ENCODE results near the gene ZNF862. TPM values are rescaled to one million over a fixed set of nuclear protein-coding genes. Genes with fewer than 3 reads are reported as not detected.

Gene ZNF862
- total and polyA plus RNA-seq, 7 donors = 1.4 to 7.8 (median 5.3) TPM

- no peak overlapping the region for H3K4me3 ChIP-seq
- TF ChIP-seq CTCF (IDR thresholded peaks at IDR 0.05) = no peak
- ATAC-seq (no peak), DNase-seq (peak in 1 of 2 donors; percentile 32)
- no peaks in the 10 kb centered on the region for H3K9me3 ChIP-seq
- intact Hi-C loops (cut with DNase I) = no loop called here
- no peaks in the 10 kb centered on the region for H3K36me3 ChIP-seq (ENCODE audit: insufficient read depth in 1 of 2, low read depth in 1 of 2)
- H3K27me3 ChIP-seq (ENCODE audit: insufficient read depth in 3 of 3, low read length in 2 of 3) = no peaks in the 10 kb centered on the region
- H3K4me1 ChIP-seq = no peaks in the 10 kb centered on the region
- no peak overlapping the region for H3K27ac ChIP-seq
- WGBS, 3 donors = 60 to 86% (median 74%) methylated on average over 7 to 8 of the region's 8 CpGs
Observed at GRCh38 chr7:149823631-149824199, 14.5 kb upstream of the ZNF862 start.

GRCh38 chr7:149824301-149824741 is 13.9 kb upstream of the ZNF862 start:
- Histone ChIP-seq H3K36me3 (ENCODE audit: insufficient read depth in 1 of 2, low read depth in 1 of 2) (no peaks in the 10 kb centered on the region), H3K27me3 (ENCODE audit: insufficient read depth in 3 of 3, low read length in 2 of 3) (no peaks in the 10 kb centered on the region), H3K4me1 (no peaks in the 10 kb centered on the region), H3K4me3 (no peak overlapping the region), H3K27ac (no peak overlapping the region), H3K9me3 (no peaks in the 10 kb centered on the region)
- ATAC-seq (no peak), DNase-seq (peak; percentile 10 to 39)
- TF ChIP-seq CTCF (IDR thresholded peaks at IDR 0.05) = no peak
- 92 to 98% (median 94%) methylated on average over 13 of the region's 13 CpGs for WGBS, 3 donors
- intact Hi-C loops (cut with DNase I) = no loop called here

- peak in 1 of 2 donors; percentile 41 for DNase-seq
- no peaks in the 10 kb centered on the region for H3K27me3 ChIP-seq (ENCODE audit: insufficient read depth in 3 of 3, low read length in 2 of 3)
- WGBS, 3 donors = 92 to 94% (median 92%) methylated on average over 19 of the region's 19 CpGs
- no peak overlapping the region for H3K4me3 ChIP-seq
- ATAC-seq = peak in 1 of 4 donors; percentile 4
- no peaks in the 10 kb centered on the region for H3K9me3 ChIP-seq
- no peaks in the 10 kb centered on the region for H3K4me1 ChIP-seq
- no peaks in the 10 kb centered on the region for H3K36me3 ChIP-seq (ENCODE audit: insufficient read depth in 1 of 2, low read depth in 1 of 2)
- no peak for TF ChIP-seq CTCF (IDR thresholded peaks at IDR 0.05)
- no peak overlapping the region for H3K27ac ChIP-seq
- intact Hi-C loops (cut with DNase I) = no loop called here
Observed at GRCh38 chr7:149824748-149825566, 13.2 kb upstream of the ZNF862 start.

- 39 to 61% (median 48%) methylated on average over 19 of the region's 19 CpGs for WGBS, 3 donors
- no peaks in the 10 kb centered on the region for H3K9me3 ChIP-seq
- H3K4me3 ChIP-seq = no peak overlapping the region
- peak; percentile 12 to 59 for DNase-seq
- no peak for TF ChIP-seq CTCF (IDR thresholded peaks at IDR 0.05)
- H3K4me1 ChIP-seq = no peaks in the 10 kb centered on the region
- no peak overlapping the region for H3K27ac ChIP-seq
- no peaks in the 10 kb centered on the region for H3K36me3 ChIP-seq (ENCODE audit: insufficient read depth in 1 of 2, low read depth in 1 of 2)
- ATAC-seq = peak; percentile 4 to 71 (median 64)
- no peaks in the 10 kb centered on the region for H3K27me3 ChIP-seq (ENCODE audit: insufficient read depth in 3 of 3, low read length in 2 of 3)
- intact Hi-C loops (cut with DNase I) = no loop called here
Observed at GRCh38 chr7:149825567-149826343, 12.4 kb upstream of the ZNF862 start.

All from psoas muscle (tissue), 8 donors.